Osteoblast (primary cell): ENCODE data around the gene GARRE1. TPM values are rescaled to one million over a fixed set of nuclear protein-coding genes. Genes with fewer than 3 reads are reported as not detected.
"Not testable (repeated sequence)": the region's sequence is repeated elsewhere in the genome, so short reads cannot be mapped to it uniquely, and the experiment has no call there.

Experiments
- DNase-seq: peaks from one replicate; pipeline ENCODE4 v3.0.0; 2011; ENCODE audit warnings: low spot score, mixed read lengths; ENCODE audit not compliant: insufficient read length; ENCODE audit errors: missing footprints
- H2AFZ ChIP-seq: 2 replicates; pipeline ENCODE4 v1.6.0; 2011; ENCODE audit warnings: mild to moderate bottlenecking, low read length
- H3K27ac ChIP-seq: 2 replicates; pipeline ENCODE4 v1.5.1; 2011; ENCODE audit warnings: mild to moderate bottlenecking, low read depth, low read length, moderate library complexity
- H3K27me3 ChIP-seq: 2 replicates; pipeline ENCODE4 v1.6.0; 2012; ENCODE audit warnings: mild to moderate bottlenecking, control low read depth, inconsistent platforms, low read length, moderate library complexity; ENCODE audit not compliant: insufficient read depth
- H3K36me3 ChIP-seq: 2 replicates; pipeline ENCODE4 v1.5.1; 2011; ENCODE audit warnings: mild to moderate bottlenecking, low read length, control low read depth, moderate library complexity; ENCODE audit not compliant: insufficient read depth
- H3K4me1 ChIP-seq: 2 replicates; pipeline ENCODE4 v1.5.1; 2011; ENCODE audit warnings: mild to moderate bottlenecking, low read length, control low read depth, moderate library complexity; ENCODE audit not compliant: insufficient read depth
- H3K4me2 ChIP-seq: 2 replicates; pipeline ENCODE4 v1.6.0; 2011; ENCODE audit warnings: mild to moderate bottlenecking, low read length; ENCODE audit not compliant: insufficient read depth
- H3K4me3 ChIP-seq: fragments of 200-600 bp; sonication (generic); 3 replicates; pipeline ENCODE4 v1.5.1; 2012; ENCODE audit warnings: mild to moderate bottlenecking, low read length, inconsistent platforms; ENCODE audit not compliant: insufficient read depth
- H3K79me2 ChIP-seq: 2 replicates; pipeline ENCODE4 v1.6.0; 2012; ENCODE audit warnings: mild to moderate bottlenecking, low read length, control low read depth, inconsistent platforms; ENCODE audit not compliant: insufficient read depth
- H3K9me3 ChIP-seq: 2 replicates; pipeline ENCODE4 v1.5.1; 2011; ENCODE audit warnings: low read depth, low read length, control low read depth
- H4K20me1 ChIP-seq: 2 replicates; pipeline ENCODE4 v1.6.0; 2012; ENCODE audit warnings: mild to moderate bottlenecking, low read length, control low read depth; ENCODE audit not compliant: insufficient read depth
- CTCF ChIP-seq: IDR thresholded peaks from 2 replicates; pipeline ENCODE4 v1.5.1; 2011; ENCODE audit warnings: mild to moderate bottlenecking, low read depth, low read length, moderate library complexity; ENCODE audit errors: extremely low read depth
- total RNA-seq: library from RNA; depleted of rRNA; stranded (reverse); fragments of >200 nt; gene quantifications from 2 replicates; pipeline ENCODE4 v1.2.3, GENCODE V29; 2012

GARRE1 gene
- 25.0 and 29.8 TPM in 2 replicates for total RNA-seq

GRCh38 chr19:34254046-34254697 lies at the start of gene GARRE1:
Gene GARRE1, plus strand, starts transcription at chr19:34254554. Its CDS starts 45,920 bp downstream, at chr19:34300474.
- Histone ChIP-seq H3K79me2 (peaks cover 49% of the 10 kb centered on the region), H3K4me3 (peak within 1 kb of the TSS; percentile 87), H3K4me2 (peak within 1 kb of the TSS; percentile 90), H2AFZ (peak within 1 kb of the TSS; percentile 81), H4K20me1 (peaks cover 2% of the 10 kb centered on the region), H3K4me1 (peaks cover 15% of the 10 kb centered on the region), H3K27ac (peak within 1 kb of the TSS; percentile 70), H3K9me3 (no peaks in the 10 kb centered on the region), H3K36me3 (peaks cover 4% of the 10 kb centered on the region), H3K27me3 (no peaks in the 10 kb centered on the region)
- peak; percentile 98 for DNase-seq
- no peak for TF ChIP-seq CTCF

GRCh38 chr19:34205324-34205723 lies 49.0 kb upstream of the GARRE1 start:
- not testable (repeated sequence) for H3K9me3 ChIP-seq, H3K4me2 ChIP-seq, H3K4me3 ChIP-seq, H3K27me3 ChIP-seq, DNase-seq, H2AFZ ChIP-seq, H3K27ac ChIP-seq, H4K20me1 ChIP-seq, H3K4me1 ChIP-seq
- H3K79me2 ChIP-seq, result peaks cover 29% of the 10 kb centered on the region
- H3K36me3 ChIP-seq, result peaks cover 35% of the 10 kb centered on the region

GRCh38 chr19:34208291-34208884 lies 46.0 kb upstream of the GARRE1 start:
- peaks cover 26% of the 10 kb centered on the region for H3K79me2 ChIP-seq
- H3K36me3 ChIP-seq, result peaks cover 53% of the 10 kb centered on the region
- H3K27ac ChIP-seq, result no peak overlapping the region
- H3K27me3 ChIP-seq, result no peaks in the 10 kb centered on the region
- no peaks in the 10 kb centered on the region for H3K9me3 ChIP-seq
- no peak overlapping the region for H2AFZ ChIP-seq
- peaks cover 5% of the 10 kb centered on the region for H4K20me1 ChIP-seq
- no peak for DNase-seq
- H3K4me3 ChIP-seq, result no peak overlapping the region
- no peaks in the 10 kb centered on the region for H3K4me1 ChIP-seq
- no peak overlapping the region for H3K4me2 ChIP-seq
- TF ChIP-seq CTCF, result no peak

- no peak for TF ChIP-seq CTCF
- Histone ChIP-seq H3K4me3 (no peak overlapping the region), H3K27me3 (no peaks in the 10 kb centered on the region), H3K9me3 (no peaks in the 10 kb centered on the region), H3K4me1 (no peaks in the 10 kb centered on the region), H3K4me2 (no peak overlapping the region), H3K79me2 (peaks cover 24% of the 10 kb centered on the region), H2AFZ (no peak overlapping the region), H4K20me1 (peaks cover 5% of the 10 kb centered on the region), H3K36me3 (peaks cover 56% of the 10 kb centered on the region), H3K27ac (no peak overlapping the region)
- DNase-seq, result no peak
Measured at GRCh38 chr19:34209726-34210125, 44.6 kb upstream of the GARRE1 start.
